DOHH2 (cell line): ENCODE measurements around the gene C1QTNF6.
"Not testable (repeated sequence)": the region's sequence is repeated elsewhere in the genome, so short reads cannot be mapped to it uniquely, and the experiment has no call there.

ENCODE experiments used
- H3F3A ChIP-seq: fragments of 200-600 bp; sonication (generic), shearing (Covaris generic); 2 replicates; pipeline ENCODE4 v1.6.0; 2016; ENCODE audit warnings: antibody characterized with exemption, mild to moderate bottlenecking; ENCODE audit not compliant: control insufficient read depth, insufficient read depth
- H3K27ac ChIP-seq: fragments of 200-600 bp; sonication (generic); 2 replicates; pipeline ENCODE4 v1.5.1; 2014; ENCODE audit warnings: low read depth, mild to moderate bottlenecking, low read length, moderate library complexity
- H3K27me3 ChIP-seq: fragments of 200-600 bp; sonication (generic); 2 replicates; pipeline ENCODE4 v1.6.1; 2014; ENCODE audit warnings: mild to moderate bottlenecking, low read length, mixed read lengths; ENCODE audit not compliant: control insufficient read depth
- H3K36me3 ChIP-seq: fragments of 200-600 bp; sonication (generic); 2 replicates; pipeline ENCODE4 v1.6.1; 2014; ENCODE audit warnings: mild to moderate bottlenecking, low read length, moderate library complexity, mixed read lengths; ENCODE audit not compliant: control insufficient read depth
- H3K4me1 ChIP-seq: fragments of 200-600 bp; sonication (generic); 2 replicates; pipeline ENCODE4 v1.6.1; 2014; ENCODE audit warnings: mild to moderate bottlenecking, low read length, mixed read lengths; ENCODE audit not compliant: control insufficient read depth
- H3K4me2 ChIP-seq: fragments of 200-600 bp; sonication (generic); 2 replicates; pipeline ENCODE4 v1.6.0; 2014; ENCODE audit warnings: mild to moderate bottlenecking, low read length, moderate library complexity
- H3K4me3 ChIP-seq: fragments of 200-600 bp; sonication (generic); 2 replicates; pipeline ENCODE4 v1.5.1; 2014; ENCODE audit warnings: mild to moderate bottlenecking, low read length, mixed read lengths
- H3K79me2 ChIP-seq: fragments of 200-600 bp; sonication (generic); 2 replicates; pipeline ENCODE4 v1.6.1; 2014; ENCODE audit warnings: mild to moderate bottlenecking, low read length, mixed read lengths; ENCODE audit not compliant: control insufficient read depth
- H3K9me2 ChIP-seq: fragments of 200-600 bp; sonication (generic); replicated peaks from 2 replicates; pipeline ENCODE4 v1.6.1; 2014; ENCODE audit warnings: mild to moderate bottlenecking, low read length, mixed read lengths; ENCODE audit not compliant: control insufficient read depth
- H3K9me3 ChIP-seq: fragments of 200-600 bp; sonication (generic); 2 replicates; pipeline ENCODE4 v1.6.1; 2014; ENCODE audit warnings: antibody characterized with exemption, low read length, mixed read lengths; ENCODE audit not compliant: control insufficient read depth, insufficient read depth
- H4K20me1 ChIP-seq: fragments of 200-600 bp; sonication (generic); 2 replicates; pipeline ENCODE4 v1.6.0; 2014; ENCODE audit warnings: low read depth, mild to moderate bottlenecking, antibody characterized with exemption, low read length, moderate library complexity; ENCODE audit not compliant: control insufficient read depth, insufficient read depth
- CTCF ChIP-seq: fragments of 200-600 bp; sonication (generic); IDR thresholded peaks from one replicate; pipeline ENCODE4 v1.5.1; 2014; ENCODE audit warnings: antibody characterized with exemption, mild to moderate bottlenecking, low read depth, low read length; ENCODE audit not compliant: poor library complexity, severe bottlenecking
- EZH2phosphoT487 ChIP-seq: fragments of 200-600 bp; sonication (generic); IDR thresholded peaks from 2 replicates; pipeline ENCODE4 v1.6.1; 2017; ENCODE audit warnings: borderline replicate concordance, mild to moderate bottlenecking, antibody characterized with exemption, low read length, moderate library complexity, mixed read lengths

Gene C1QTNF6

GRCh38 chr22:37203354-37204044 lies 15.5 kb upstream of the C1QTNF6 start:
- Histone ChIP-seq H3K4me2 (no peak overlapping the region), H3K27me3 (no peaks in the 10 kb centered on the region), H3K27ac (no peak overlapping the region), H3F3A (no peaks in the 10 kb centered on the region; the same call in 1 of the 2 replicates), H3K4me1 (peaks cover 38% of the 10 kb centered on the region), H4K20me1 (no peaks in the 10 kb centered on the region), H3K36me3 (no peaks in the 10 kb centered on the region), H3K9me2 (no peaks in the 10 kb centered on the region), H3K4me3 (no peak overlapping the region), H3K9me3 (no peaks in the 10 kb centered on the region), H3K79me2 (0 out of 2 replicates have a peak, but pooled peaks cover 3% of the 10 kb centered on the region)
- TF ChIP-seq CTCF (no peak), EZH2phosphoT487 (no peak)

- Histone ChIP-seq H3K4me3 (no peak overlapping the region), H3F3A (no peaks in the 10 kb centered on the region; the same call in 1 of the 2 replicates), H3K9me3 (no peaks in the 10 kb centered on the region), H4K20me1 (no peaks in the 10 kb centered on the region), H3K36me3 (no peaks in the 10 kb centered on the region), H3K27me3 (no peaks in the 10 kb centered on the region), H3K4me2 (no peak overlapping the region), H3K9me2 (no peaks in the 10 kb centered on the region), H3K27ac (no peak overlapping the region), H3K4me1 (peaks cover 38% of the 10 kb centered on the region), H3K79me2 (0 out of 2 replicates have a peak, but pooled peaks cover 3% of the 10 kb centered on the region)
- TF ChIP-seq CTCF (no peak), EZH2phosphoT487 (no peak)
These were observed 14.7 kb upstream of the C1QTNF6 start for GRCh38 chr22:37202716-37203115.

- no peaks in the 10 kb centered on the region for H3K9me3 ChIP-seq
- TF ChIP-seq CTCF (no peak), EZH2phosphoT487 (no peak)
These were observed 14.0 kb upstream of the C1QTNF6 start for GRCh38 chr22:37202001-37202555.

GRCh38 chr22:37201443-37201820 lies 13.4 kb upstream of the C1QTNF6 start:
- H3K36me3 ChIP-seq, H3F3A ChIP-seq, H3K9me3 ChIP-seq, H3K4me2 ChIP-seq, H4K20me1 ChIP-seq, H3K9me2 ChIP-seq, H3K79me2 ChIP-seq, H3K4me3 ChIP-seq, H3K27ac ChIP-seq, H3K27me3 ChIP-seq: not testable (repeated sequence)
- H3K4me1 ChIP-seq: peaks cover 38% of the 10 kb centered on the region

More at GRCh38 chr22:37202001-37202555, 14.0 kb upstream of the C1QTNF6 start:
- H3K36me3 ChIP-seq: no peaks in the 10 kb centered on the region
- no peak overlapping the region for H3K4me3 ChIP-seq
- 0 out of 2 replicates have a peak, but pooled peaks cover 3% of the 10 kb centered on the region for H3K79me2 ChIP-seq
- no peaks in the 10 kb centered on the region for H4K20me1 ChIP-seq
- H3K9me2 ChIP-seq: no peaks in the 10 kb centered on the region
- H3K4me1 ChIP-seq: peaks cover 38% of the 10 kb centered on the region
- H3K4me2 ChIP-seq: no peak overlapping the region
- no peaks in the 10 kb centered on the region; the same call in 1 of the 2 replicates for H3F3A ChIP-seq
- H3K27ac ChIP-seq: no peak overlapping the region
- H3K27me3 ChIP-seq: no peaks in the 10 kb centered on the region
